HAP-1 (cell line): Measurements from ENCODE around the gene E2F4.

ENCODE experiments used
- DNase-seq, 2 experiments: peaks; one replicate each; pipeline ENCODE4 v3.0.0-alpha.2; 2016 to 2020; ENCODE audit warnings: low spot score in 2 of 2
- H3K27me3 ChIP-seq: fragments of 250-450 bp; sonication (Bioruptor Pico); 2 replicates; pipeline ENCODE4 v1.5.1; 2020; ENCODE audit warnings: low read depth, mild to moderate bottlenecking, moderate library complexity
- H3K36me3 ChIP-seq: fragments of 250-450 bp; sonication (Bioruptor Pico); replicated peaks from 2 replicates; pipeline ENCODE4 v1.5.1; 2020; ENCODE audit warnings: mild to moderate bottlenecking
- H3K4me1 ChIP-seq: fragments of 250-450 bp; sonication (Bioruptor Pico); 2 replicates; pipeline ENCODE4 v1.5.1; 2020; ENCODE audit warnings: mild to moderate bottlenecking
- H3K4me3 ChIP-seq: fragments of 250-450 bp; sonication (Bioruptor Pico); 2 replicates; pipeline ENCODE4 v1.5.1; 2020; ENCODE audit warnings: mild to moderate bottlenecking, moderate library complexity
- H3K9me3 ChIP-seq: fragments of 250-450 bp; sonication (Bioruptor Pico); 2 replicates; pipeline ENCODE4 v1.5.1; 2020; ENCODE audit warnings: mild to moderate bottlenecking, moderate library complexity
- in situ Hi-C: fragments of 300-500 bp; cut with MboI; formaldehyde crosslinking; loops from 3 replicates; pipeline ENCODE4 v1.14.3; 2020; ENCODE audit warnings: low sequenced_read_pairs, inconsistent platforms, mixed read lengths

Gene E2F4, protein sequence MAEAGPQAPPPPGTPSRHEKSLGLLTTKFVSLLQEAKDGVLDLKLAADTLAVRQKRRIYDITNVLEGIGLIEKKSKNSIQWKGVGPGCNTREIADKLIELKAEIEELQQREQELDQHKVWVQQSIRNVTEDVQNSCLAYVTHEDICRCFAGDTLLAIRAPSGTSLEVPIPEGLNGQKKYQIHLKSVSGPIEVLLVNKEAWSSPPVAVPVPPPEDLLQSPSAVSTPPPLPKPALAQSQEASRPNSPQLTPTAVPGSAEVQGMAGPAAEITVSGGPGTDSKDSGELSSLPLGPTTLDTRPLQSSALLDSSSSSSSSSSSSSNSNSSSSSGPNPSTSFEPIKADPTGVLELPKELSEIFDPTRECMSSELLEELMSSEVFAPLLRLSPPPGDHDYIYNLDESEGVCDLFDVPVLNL

DNA sequence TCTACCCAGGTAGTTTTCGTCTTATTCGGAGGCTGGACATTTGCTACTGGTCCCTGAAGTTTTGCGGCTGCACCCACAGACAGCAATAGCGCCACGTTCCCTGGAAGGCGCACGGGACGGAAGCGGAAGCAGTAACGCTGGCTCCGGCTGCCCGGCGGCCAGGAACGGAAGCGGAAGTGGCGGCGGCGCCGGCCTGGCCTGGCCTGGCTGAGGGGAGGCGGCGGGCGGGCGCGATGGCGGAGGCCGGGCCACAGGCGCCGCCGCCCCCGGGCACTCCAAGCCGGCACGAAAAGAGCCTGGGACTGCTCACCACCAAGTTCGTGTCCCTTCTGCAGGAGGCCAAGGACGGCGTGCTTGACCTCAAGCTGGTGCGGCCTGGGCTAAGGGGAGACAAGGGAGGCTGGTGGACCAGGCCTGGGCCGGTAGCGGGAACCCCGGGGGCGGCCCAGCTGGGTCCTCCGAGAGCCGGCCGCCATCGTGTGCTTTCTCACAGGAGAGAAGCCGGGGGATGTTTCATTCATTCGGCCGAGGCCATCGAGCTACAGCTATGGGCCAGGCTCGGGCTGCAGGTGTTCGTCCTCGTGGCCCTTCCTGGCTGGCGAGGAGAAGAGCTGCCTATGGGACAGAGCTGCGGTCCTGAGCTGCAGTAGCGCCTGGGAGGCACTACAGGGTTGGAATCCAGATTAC lies at the start of gene E2F4:
TSS of gene E2F4 (plus strand) at position 161 of the 687 bp plus-strand sequence. CDS start at position 234, 73 bp downstream.
- in situ Hi-C loops: no loop called here
- H3K4me3 ChIP-seq: peak within 1 kb of the TSS; percentile 98
- H3K36me3 ChIP-seq: peaks cover 47% of the 10 kb centered on the region
- H3K4me1 ChIP-seq: peaks cover 11% of the 10 kb centered on the region
- H3K27me3 ChIP-seq: no peaks in the 10 kb centered on the region
- no peaks in the 10 kb centered on the region for H3K9me3 ChIP-seq
- DNase-seq: peak; percentile 85 to 93

DNA sequence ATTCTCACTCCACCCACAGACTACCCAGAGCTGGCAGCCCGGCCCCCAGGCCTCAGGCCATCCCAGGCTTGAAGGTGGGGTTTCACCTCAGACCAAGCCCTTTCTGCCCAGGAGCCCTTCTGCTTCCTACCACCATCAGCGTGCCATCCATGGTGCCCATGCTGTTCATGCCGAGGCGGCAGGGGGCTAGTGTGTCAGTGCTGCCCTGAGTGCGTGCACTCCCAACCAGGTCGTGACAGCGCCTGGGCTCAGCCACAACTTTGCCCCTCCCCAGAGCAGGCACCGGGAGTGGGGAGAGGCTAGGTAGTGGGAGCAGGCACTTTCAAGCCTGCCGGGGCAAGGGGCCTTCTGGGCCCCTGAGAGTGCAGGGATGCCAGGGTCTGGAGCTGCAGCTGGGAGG lies 49.6 kb upstream of the E2F4 start:
- no peaks in the 10 kb centered on the region for H3K27me3 ChIP-seq
- no peak overlapping the region for H3K4me3 ChIP-seq
- DNase-seq: no peak
- H3K4me1 ChIP-seq: no peaks in the 10 kb centered on the region
- in situ Hi-C loops: no loop called here
- no peaks in the 10 kb centered on the region for H3K9me3 ChIP-seq
- peaks cover 75% of the 10 kb centered on the region for H3K36me3 ChIP-seq

DNA sequence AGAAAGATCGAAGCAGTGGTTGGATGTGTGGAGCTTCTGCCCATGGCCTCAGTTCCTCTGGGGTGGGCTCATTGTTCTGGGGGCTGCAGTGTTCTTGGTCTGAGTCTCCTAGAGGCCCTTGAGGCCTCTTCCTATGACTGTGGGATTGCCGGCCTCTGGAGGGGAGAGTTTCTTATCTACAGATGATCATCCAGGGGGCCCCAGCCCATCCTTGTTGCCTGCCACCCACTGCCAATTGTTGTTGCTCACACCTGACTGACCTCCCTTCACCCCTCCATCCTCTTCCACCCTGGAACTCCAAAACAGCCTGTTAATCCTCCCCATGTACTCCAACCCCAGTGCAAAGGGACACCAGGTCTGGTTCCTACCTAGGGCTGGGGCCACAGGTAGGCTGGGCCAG lies 47.0 kb upstream of the E2F4 start:
- in situ Hi-C loops: no loop called here
- no peak for DNase-seq
- Histone ChIP-seq H3K27me3 (no peaks in the 10 kb centered on the region), H3K4me1 (no peaks in the 10 kb centered on the region), H3K9me3 (no peaks in the 10 kb centered on the region), H3K36me3 (peaks cover 80% of the 10 kb centered on the region), H3K4me3 (no peak overlapping the region)

DNA sequence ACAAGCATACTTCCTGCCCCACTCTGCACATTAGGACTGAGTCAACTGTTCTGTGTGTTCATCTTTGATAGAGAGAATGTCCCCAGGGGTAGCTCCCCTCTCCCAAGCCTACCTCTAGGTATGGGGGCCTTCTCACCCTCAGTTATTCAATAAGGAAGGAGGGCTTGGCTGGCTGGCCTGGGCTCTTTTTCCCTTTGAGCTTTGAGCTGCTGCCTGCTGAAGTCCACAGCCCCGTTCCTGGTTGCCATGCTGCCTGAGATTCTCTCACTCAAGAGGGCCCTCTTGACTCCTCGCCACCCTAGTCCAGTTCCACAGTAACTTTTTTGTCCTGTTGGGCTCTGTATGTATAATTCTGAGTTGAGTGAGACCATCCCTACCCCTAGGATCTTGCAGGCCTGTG lies 46.2 kb upstream of the E2F4 start:
- in situ Hi-C loops: no loop called here
- no peak for DNase-seq

DNA sequence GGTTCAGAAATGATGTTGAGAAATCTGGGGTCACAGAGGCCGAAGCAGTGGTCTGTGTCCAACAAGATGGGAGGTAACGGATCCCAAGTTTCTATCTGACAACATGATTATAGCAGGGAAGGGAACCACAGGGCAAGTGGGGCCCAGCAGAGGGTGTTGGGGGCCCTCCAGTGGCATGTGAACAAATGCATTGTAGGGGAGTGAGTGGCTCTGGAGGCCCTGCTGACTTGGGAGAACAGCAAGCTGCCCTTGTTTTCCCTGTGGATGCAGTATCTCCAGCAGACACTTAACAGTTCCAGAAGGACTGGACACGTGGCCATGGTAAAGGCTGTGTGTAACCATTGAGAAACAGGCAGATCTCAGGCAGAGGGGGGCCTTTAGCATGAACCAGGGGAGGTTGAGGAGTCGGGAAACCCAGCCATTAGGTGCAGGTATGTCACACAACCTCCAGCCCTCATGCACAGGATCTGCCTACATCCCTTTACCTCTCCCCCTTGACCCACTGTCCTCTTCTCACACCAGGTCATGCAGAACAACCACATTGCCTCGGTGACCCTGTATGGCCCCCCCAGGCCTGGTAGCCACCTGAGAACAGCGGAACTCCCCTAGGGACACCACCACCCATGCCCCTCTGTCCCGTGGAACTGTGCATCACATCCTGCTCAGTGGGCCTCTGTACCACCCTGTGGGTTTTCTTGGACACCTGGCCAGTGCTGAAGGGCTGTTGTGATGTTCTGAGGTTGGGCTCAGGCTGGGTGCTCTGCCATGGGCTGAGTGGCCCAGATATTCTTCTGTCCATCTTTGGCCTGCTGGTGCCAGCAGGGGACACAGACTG lies 45.2 kb upstream of the E2F4 start:
- Histone ChIP-seq H3K4me1 (no peaks in the 10 kb centered on the region), H3K4me3 (no peak overlapping the region), H3K9me3 (no peaks in the 10 kb centered on the region), H3K36me3 (peaks cover 66% of the 10 kb centered on the region), H3K27me3 (no peaks in the 10 kb centered on the region)
- no peak for DNase-seq
- in situ Hi-C loops: no loop called here

More for the DNA sequence above, 46.2 kb upstream of the E2F4 start:
- no peaks in the 10 kb centered on the region for H3K4me1 ChIP-seq
- no peaks in the 10 kb centered on the region for H3K27me3 ChIP-seq
- peaks cover 76% of the 10 kb centered on the region for H3K36me3 ChIP-seq
- no peak overlapping the region for H3K4me3 ChIP-seq
- H3K9me3 ChIP-seq: no peaks in the 10 kb centered on the region

DNA sequence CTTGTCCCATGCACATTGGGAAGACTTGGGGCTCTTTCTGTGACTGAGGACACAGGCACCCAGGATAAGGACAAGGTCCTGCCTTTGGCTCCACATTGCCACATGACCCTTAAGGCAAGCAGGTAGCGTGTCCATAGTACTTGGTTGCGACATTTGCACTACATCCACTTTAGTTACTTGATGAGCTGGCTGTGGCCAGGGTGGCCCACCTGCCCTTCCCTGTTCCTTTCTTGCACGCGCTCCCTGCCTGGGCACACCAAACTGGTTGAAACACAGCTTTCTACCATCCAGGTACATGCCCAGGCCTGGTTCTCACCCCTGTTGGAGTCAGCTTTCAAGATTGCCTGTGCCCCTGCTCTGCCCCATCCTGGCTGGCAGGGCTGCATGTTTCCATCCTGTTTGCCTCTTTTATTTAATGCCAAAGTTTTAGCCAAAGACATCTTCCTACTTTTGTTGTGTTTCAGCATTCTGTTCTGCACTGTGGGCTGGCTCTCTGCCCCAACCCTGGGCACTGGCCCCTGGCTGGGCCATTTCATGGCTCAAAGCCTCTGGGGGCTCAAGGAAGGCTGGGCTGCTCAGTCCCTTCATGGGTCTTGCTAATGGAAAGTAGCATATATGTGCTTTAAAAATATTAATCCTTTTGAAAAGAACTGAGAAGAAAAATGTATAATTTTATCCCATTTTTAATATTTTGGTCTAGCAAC lies 44.4 kb upstream of the E2F4 start:
- no peak for DNase-seq
- no peak overlapping the region for H3K4me3 ChIP-seq
- no peaks in the 10 kb centered on the region for H3K9me3 ChIP-seq
- H3K4me1 ChIP-seq: no peaks in the 10 kb centered on the region
- in situ Hi-C loops: no loop called here
- H3K36me3 ChIP-seq: peaks cover 61% of the 10 kb centered on the region
- no peaks in the 10 kb centered on the region for H3K27me3 ChIP-seq

DNA sequence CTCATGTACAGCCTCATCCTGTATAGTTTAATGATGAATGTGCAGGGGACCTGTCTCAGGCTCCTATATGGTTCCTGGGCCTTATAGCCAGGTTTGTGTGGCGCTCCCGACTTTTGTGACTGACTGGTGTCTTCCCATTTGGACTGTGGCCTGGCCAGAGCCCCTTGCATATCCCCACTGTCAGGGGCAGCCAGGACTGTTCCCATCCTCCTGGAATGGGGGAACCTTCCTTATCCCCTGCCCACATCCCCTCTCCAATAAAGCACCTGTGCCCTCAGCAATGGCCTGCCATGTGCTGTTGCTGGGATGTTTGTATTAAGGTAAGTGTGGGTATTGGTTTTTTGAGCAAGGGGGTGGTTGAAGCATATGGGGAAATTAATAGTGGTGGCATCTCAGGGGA lies 43.7 kb upstream of the E2F4 start:
- no peak overlapping the region for H3K4me3 ChIP-seq
- DNase-seq: no peak
- no peaks in the 10 kb centered on the region for H3K27me3 ChIP-seq
- peaks cover 56% of the 10 kb centered on the region for H3K36me3 ChIP-seq
- no peaks in the 10 kb centered on the region for H3K9me3 ChIP-seq
- in situ Hi-C loops: no loop called here
- H3K4me1 ChIP-seq: no peaks in the 10 kb centered on the region

DNA sequence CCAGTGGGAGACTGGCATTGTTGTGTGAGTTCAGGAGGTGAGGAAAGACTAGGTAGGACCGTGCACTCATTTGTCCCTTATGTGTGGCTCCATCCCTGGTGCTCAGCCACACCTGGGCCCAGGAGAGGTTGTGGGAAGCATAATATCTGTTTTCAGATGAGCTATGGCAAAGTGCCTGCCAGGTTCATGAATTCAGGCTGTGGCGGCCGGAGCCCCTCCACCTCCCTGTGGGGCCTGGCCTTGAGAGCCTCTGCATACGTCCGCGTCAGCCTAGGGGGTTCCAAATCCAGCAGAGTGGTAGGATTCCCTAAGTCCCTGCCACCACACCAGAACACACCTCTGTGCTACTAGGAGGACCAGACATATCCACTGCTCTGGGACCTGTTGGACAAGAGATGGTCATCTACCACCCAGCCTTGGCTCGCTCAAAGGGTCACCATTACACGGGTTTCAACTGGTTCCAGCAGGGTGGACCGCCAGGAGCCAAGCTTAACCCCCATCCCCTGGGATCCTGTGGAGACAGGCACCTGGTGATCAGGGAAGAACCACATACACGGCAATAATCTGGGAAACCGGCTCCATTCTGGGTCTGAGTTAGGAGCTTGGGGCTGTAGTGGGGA lies 43.2 kb upstream of the E2F4 start:
- DNase-seq: no peak
- H3K4me3 ChIP-seq: no peak overlapping the region
- in situ Hi-C loops: no loop called here
- H3K4me1 ChIP-seq: no peaks in the 10 kb centered on the region
- no peaks in the 10 kb centered on the region for H3K9me3 ChIP-seq
- peaks cover 52% of the 10 kb centered on the region for H3K36me3 ChIP-seq
- H3K27me3 ChIP-seq: no peaks in the 10 kb centered on the region

DNA sequence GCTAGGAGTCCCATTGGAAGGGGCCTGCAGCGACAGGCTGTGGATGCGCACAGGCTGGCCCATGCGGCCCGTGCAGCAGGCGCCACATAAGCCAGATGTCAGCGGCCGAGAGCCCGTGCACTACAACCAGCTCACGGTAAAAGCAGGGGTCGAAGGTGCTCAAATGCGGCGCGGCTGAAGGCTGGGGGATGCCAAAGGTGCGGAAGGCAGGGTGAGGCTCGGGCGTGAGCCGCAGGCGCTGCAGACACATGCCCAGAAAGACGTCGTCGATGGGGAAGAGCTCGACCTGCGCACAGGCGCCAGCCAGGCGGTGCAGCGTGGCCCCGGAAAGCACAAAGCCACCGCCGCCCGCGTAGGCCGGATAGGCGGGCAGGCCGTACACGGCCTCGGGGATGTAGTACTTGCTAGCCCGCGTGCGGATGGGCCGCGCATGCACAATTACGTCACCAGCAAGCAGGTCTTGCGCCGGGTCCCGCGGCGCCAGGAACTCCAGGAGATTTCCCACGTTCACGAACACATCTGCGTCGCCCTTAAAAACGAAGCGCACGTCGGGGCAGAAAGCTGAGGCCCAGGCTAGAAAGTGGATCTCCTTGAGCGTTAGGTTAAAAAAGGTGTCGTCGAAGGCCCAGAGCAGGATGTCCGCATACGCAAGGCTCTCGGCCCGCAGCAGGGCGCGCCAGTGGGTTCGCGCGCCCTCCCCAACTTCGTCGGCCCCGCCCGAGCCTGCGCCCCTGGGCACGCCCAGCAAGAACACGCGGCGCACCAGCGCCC lies 42.5 kb upstream of the E2F4 start:
- in situ Hi-C loops: loop anchor here (10.0 kb wide), 2 partner anchors 135 to 175 kb away; no protein-coding TSS in a partner anchor
- DNase-seq: no peak

DNA sequence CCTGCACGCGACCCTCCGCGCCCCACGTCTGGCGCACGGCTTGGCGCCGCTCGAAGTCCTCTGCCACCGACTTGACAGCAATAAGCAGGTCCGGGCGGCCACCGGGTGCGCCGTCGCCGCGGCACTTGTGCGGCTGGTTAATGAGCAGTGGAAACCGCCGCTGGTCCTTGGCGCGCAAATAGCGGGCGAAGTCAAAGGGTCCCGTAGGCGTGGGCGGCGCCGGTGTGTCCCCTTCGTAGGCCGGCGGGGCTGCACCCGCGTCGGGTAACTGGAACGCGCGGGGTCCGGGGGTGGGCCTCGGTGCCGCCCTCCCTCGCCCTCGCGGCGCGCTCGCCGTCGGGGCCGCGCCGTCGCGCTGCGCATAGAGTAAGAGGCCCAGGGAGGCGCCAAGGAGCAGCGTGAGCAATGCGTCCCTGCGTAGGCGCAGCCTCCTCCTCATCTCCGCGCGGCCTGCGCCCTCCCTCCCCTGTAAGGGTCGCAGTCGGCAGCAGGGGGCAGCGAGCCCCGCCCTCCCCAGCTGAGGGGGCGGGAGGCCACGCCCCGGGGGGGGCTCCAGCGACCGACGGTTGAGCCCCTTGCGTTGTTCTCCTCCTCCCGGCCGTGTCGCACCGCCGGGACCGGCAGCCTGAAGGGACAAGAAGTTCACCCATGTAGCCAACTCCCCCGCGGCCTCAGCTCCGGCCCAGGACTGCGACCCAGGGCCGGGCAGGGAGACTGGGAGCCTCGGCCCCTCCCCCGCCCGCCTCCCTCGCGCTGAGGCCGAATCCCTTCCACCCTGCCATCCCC lies 41.7 kb upstream of the E2F4 start:
- Histone ChIP-seq H3K4me3 (no peak overlapping the region), H3K4me1 (no peaks in the 10 kb centered on the region), H3K36me3 (peaks cover 38% of the 10 kb centered on the region), H3K27me3 (no peaks in the 10 kb centered on the region), H3K9me3 (no peaks in the 10 kb centered on the region)
- no peak for DNase-seq
- in situ Hi-C loops: loop anchor here (10.0 kb wide), 2 partner anchors 135 to 175 kb away; no protein-coding TSS in a partner anchor

More for the DNA sequence above, 42.5 kb upstream of the E2F4 start:
- Histone ChIP-seq H3K27me3 (no peaks in the 10 kb centered on the region), H3K9me3 (no peaks in the 10 kb centered on the region), H3K4me3 (no peak overlapping the region), H3K36me3 (peaks cover 46% of the 10 kb centered on the region), H3K4me1 (no peaks in the 10 kb centered on the region)

DNA sequence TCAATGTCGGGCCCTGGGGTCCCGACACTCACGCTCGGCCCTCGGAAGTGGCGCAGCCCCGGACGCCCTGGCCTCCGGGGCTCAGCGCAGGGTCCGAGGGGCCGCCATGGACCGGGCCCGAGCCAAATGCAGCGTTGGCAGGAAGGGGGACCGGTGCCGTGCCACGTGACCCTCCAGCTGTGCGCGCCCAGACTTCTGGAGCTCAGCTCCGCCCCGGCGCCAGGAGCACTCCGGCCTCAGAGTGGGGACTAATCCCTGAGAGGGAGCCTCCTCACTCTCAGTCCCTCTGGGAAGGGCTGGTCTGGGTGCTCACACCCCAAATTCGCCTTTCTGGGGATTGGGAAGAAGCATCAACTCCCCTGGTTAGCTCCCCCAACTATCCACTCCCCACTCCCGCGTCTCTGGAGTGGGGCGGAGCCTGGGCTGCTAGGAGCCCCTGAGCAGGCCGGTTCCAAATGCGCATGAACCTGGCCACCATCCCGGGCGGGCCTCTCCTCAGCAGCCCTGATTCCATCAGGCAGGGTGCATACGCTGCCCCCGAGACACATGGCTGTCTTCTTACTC lies 41.0 kb upstream of the E2F4 start, which contains the start of gene B3GNT9:
TSS of gene B3GNT9 (minus strand) at position 166 of the 564 bp plus-strand sequence. CDS start 513 bp downstream, outside the sequence.
- DNase-seq: no peak
- peaks cover 32% of the 10 kb centered on the region for H3K36me3 ChIP-seq
- H3K27me3 ChIP-seq: no peaks in the 10 kb centered on the region
- H3K9me3 ChIP-seq: no peaks in the 10 kb centered on the region
- in situ Hi-C loops: loop anchor here (10.0 kb wide), 2 partner anchors 136 to 176 kb away; no protein-coding TSS in a partner anchor
- H3K4me1 ChIP-seq: no peaks in the 10 kb centered on the region
- no peak within 1 kb of the TSS for H3K4me3 ChIP-seq
